Transverse colon (tissue), 3 donors: Measurements from ENCODE around the gene PRSS12.

Experiments
- EP300 ChIP-seq: sonication (generic); formaldehyde crosslinking; IDR thresholded peaks from one replicate; pipeline ENCODE4 v1.6.1; 2017; ENCODE audit warnings: antibody characterized with exemption, low read depth
- TF ChIP-seq, protein P1 (sequence below), 5 experiments: fragments of 200-600 bp in 3 of 5; fragments of 450-650 bp in 2 of 5; sonication (generic) in 3 of 5; IDR thresholded peaks; 1 replicate in 2 of 5; 2 replicates in 3 of 5; pipeline ENCODE4 v1.5.1; 2016 to 2017; ENCODE audit warnings: antibody characterized with exemption in 5 of 5, inconsistent platforms in 3 of 5, mild to moderate bottlenecking in 2 of 5, moderate library complexity in 1 of 5

GRCh38 chr4:118307643-118308042, 45.2 kb downstream of the PRSS12 start:
- TF ChIP-seq, protein P1, sequence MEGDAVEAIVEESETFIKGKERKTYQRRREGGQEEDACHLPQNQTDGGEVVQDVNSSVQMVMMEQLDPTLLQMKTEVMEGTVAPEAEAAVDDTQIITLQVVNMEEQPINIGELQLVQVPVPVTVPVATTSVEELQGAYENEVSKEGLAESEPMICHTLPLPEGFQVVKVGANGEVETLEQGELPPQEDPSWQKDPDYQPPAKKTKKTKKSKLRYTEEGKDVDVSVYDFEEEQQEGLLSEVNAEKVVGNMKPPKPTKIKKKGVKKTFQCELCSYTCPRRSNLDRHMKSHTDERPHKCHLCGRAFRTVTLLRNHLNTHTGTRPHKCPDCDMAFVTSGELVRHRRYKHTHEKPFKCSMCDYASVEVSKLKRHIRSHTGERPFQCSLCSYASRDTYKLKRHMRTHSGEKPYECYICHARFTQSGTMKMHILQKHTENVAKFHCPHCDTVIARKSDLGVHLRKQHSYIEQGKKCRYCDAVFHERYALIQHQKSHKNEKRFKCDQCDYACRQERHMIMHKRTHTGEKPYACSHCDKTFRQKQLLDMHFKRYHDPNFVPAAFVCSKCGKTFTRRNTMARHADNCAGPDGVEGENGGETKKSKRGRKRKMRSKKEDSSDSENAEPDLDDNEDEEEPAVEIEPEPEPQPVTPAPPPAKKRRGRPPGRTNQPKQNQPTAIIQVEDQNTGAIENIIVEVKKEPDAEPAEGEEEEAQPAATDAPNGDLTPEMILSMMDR (IDR thresholded peaks at IDR 0.05), result no peak
- TF ChIP-seq EP300, result no peak
